Measurements from ENCODE around the gene LYSMD3.
"Not testable (repeated sequence)": the region's sequence is repeated elsewhere in the genome, so short reads cannot be mapped to it uniquely, and the experiment has no call there.

LYSMD3 gene

GRCh38 chr5:90529194-90529938, at the start of gene LYSMD3:
Gene LYSMD3 (minus strand): TSS chr5:90529584. CDS start chr5:90525289, 4,295 bp downstream.
- peak within 1 kb of the TSS; percentile 66 for H3K27ac ChIP-seq

GRCh38 chr5:90576566-90576965, 47.2 kb upstream of the LYSMD3 start:
- H3K27ac ChIP-seq: not testable (repeated sequence)

More at GRCh38 chr5:90529194-90529938, at the start of gene LYSMD3:
- TF ChIP-seq CTCF (IDR thresholded peaks at IDR 0.05) (no peak), ZFX (IDR thresholded peaks at IDR 0.05; ENCODE audit: borderline replicate concordance) (no peak)

GRCh38 chr5:90575712-90576111, 46.3 kb upstream of the LYSMD3 start:
- H3K27ac ChIP-seq: no peak overlapping the region
- no peak for TF ChIP-seq CTCF (IDR thresholded peaks at IDR 0.05)
- no peak for TF ChIP-seq ZFX (IDR thresholded peaks at IDR 0.05; ENCODE audit: borderline replicate concordance)

- no peak overlapping the region for H3K27ac ChIP-seq
- TF ChIP-seq ZFX (IDR thresholded peaks at IDR 0.05; ENCODE audit: borderline replicate concordance): no peak
- no peak for TF ChIP-seq CTCF (IDR thresholded peaks at IDR 0.05)
Measured at GRCh38 chr5:90571147-90571773, 41.9 kb upstream of the LYSMD3 start.

GRCh38 chr5:90570034-90570433, 40.6 kb upstream of the LYSMD3 start:
- H3K27ac ChIP-seq: no peak overlapping the region
- no peak for TF ChIP-seq CTCF (IDR thresholded peaks at IDR 0.05)
- TF ChIP-seq ZFX (IDR thresholded peaks at IDR 0.05; ENCODE audit: borderline replicate concordance): no peak

GRCh38 chr5:90569084-90569483, 39.7 kb upstream of the LYSMD3 start:
- TF ChIP-seq ZFX (IDR thresholded peaks at IDR 0.05; ENCODE audit: borderline replicate concordance) (no peak), CTCF (IDR thresholded peaks at IDR 0.05) (no peak)
- H3K27ac ChIP-seq: no peak overlapping the region

- TF ChIP-seq ZFX (IDR thresholded peaks at IDR 0.05; ENCODE audit: borderline replicate concordance) (no peak), CTCF (IDR thresholded peaks at IDR 0.05) (no peak)
- no peak overlapping the region for H3K27ac ChIP-seq
Measured at GRCh38 chr5:90565491-90565890, 36.1 kb upstream of the LYSMD3 start.
